G401.6 (cell line): Measurements from ENCODE around the gene POLR2A.
"Not testable (repeated sequence)": the region's sequence is repeated elsewhere in the genome, so short reads cannot be mapped to it uniquely, and the experiment has no call there.

Experiments used
- FAIRE-seq: peaks from 2 replicates; lab custom pipeline; 2012; peaks lifted over from hg19 to GRCh38; lab: Jason Lieb, UNC

POLR2A gene

DNA sequence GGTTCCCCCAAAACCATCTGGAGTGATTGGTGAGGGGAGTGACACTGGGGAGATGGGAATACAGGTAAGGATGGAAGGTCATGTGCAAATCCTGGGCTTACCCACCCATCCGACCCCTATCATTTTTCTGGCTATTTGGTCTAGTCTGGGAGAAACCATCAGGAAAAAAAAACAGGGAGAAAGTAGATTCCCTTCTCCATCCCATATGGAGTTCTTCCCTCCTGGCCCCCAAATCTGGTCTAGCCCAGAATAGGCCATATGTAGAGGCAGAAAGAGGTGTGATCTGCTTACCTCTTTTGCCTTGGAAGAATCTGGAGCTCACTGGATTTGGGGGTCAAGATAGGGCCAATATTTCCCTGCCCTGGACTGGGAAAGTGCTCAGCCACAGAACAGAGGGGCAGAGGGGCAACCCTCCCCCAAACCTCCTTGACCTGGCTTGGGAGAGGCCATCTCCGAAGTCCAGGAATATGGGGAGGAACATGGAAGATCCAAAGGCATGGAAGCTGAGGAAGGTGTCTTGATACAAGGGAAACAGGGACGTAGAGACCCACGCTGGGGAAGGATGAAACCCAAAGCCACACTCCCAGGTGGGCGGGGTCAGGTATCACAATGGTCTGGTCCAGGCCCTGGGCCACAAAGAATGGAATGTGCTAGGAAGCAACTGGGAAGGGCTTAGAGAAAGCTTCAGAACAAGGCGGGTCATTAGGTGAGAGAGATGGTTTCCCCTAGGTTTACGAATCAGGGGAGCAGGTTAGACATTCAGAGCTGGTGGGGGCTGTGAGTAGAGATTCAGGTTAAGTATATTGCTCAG lies 23.1 kb upstream of the POLR2A start:
- FAIRE-seq = no peak

DNA sequence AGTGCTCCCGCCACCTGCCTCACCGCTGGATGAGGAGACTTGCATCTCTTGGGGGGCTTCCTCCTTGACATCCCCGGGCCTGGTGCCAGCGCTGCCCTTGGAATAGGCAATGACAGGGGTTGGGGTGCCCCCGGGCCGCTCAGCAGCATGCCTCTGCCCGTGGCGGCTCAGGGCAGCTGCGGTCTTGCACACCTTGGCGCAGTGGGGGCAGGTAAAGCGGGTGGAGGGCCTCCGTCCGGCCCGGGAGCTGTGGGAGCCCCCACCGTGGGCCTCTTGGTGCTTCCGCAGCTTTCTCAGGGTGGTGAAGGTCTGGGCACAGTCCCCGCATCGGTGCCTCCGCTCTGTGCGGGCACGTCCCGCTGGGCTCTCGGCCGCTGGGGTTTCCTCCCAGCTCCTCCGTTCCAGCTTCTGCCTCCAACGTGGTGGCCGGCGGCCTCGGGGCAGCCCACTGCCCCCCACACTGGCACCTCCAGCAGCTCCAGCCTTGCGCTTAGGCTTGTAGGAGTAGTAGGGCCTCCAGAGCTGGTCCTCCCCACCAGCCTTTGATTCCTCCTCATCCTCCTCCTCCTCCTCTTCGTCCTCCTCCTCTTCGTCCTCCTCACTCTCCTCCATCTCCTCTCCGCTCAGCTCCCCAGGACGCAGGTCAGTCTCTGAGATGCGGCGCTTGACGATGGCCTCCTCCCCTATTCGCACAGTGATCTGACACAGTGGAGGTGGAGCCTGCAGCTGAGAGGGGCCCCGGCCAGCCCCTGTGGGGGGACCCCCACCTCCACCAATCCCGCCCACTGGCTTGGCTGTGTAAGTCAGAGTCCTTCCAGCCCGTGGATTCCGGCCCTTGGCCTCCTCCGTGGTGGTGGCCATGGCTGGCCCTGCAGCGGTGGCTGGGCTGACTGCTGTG lies 21.4 kb upstream of the POLR2A start:
- FAIRE-seq = no peak

DNA sequence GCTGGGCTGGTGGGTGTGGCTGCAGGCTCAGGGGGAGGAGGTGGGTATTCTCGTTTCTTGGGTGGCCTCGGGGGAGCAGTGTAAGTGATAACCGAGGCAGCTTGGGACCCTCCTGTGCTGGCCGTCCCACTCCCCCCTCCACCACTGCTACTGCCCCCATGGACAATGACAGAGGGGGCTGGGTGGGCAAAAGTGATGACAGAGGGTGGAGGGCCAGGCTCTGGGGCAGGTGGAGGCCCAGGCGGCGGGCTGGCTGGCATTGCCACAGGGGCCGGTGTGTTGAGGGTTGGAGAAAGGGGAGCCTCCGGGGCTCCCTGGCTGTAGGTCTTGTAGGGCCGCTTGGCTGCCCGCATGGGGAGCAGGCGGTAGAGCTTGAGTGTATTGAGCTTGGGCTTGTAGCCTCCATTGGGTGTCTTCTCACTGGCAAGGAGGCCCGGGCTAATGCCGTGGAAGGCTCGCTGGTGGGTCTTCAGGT lies 20.8 kb upstream of the POLR2A start:
- FAIRE-seq = no peak

DNA sequence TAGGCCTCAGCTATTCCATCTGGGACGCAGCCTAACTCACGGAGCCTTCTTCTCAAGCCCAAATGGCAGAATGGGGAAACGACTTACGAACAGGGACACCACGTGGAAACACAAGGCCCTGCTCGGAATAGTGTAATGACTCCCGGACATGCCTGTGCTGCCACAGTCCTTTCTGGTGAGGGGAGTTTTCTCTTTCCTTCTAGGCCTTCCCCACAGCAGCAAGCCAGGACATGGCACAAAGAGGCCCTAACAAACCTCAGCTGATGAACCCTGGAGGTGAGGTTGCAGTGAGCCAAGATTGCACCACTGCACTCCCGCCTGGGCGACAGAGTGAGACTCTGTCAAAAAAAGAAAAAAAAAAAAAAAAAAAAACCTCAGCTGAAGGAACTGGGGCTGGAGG lies 20.1 kb upstream of the POLR2A start:
- no peak for FAIRE-seq

DNA sequence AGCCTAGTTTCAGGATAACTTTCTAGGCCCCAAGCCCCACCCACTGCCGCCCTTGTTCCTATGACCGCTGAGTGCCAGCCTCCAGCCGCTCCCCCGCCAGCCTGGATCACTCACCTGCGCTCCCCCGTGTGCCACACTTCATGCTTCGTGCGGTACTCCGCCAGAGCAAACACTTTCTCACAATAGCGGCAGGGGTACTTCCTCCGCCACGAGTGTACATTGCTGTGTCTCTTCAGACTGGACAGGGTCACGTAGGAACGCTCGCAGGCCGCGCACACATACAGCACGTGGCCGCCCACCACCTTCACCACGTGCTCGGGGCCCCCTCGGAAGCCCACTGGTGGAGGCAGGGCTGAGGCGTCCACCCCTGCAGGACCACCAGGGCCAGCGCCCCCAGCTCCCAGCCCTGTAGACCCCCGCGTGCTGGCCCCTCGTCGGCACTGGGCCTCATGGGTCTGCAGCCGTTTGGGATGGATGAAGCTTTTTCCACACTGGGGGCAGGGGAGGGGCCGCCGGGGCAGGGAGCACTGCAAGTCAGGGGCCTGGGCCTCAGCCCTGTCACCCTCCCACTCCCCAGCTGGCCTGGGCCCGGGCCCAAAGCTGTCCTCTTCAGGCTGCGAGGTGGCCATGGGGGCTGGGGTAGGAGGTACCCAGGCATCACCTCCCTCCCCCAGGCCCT lies 18.4 kb upstream of the POLR2A start:
- FAIRE-seq = no peak

DNA sequence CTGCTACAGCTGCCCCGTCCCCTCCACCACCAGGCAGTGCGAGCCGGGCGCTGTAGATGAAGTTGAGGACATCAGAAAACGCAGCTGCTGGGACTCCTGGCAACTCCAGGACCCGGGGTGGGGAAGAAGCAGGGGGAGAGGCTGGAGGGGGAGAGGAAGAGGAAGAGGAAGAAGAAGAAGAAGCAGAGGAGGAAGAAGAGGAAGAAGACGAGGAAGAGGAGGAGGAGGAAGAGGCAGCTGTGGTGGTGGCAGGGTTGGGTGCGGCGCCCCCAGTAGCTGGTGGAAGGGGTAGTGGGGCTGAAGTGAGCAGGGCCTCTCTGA lies 17.9 kb upstream of the POLR2A start:
- FAIRE-seq = no peak

DNA sequence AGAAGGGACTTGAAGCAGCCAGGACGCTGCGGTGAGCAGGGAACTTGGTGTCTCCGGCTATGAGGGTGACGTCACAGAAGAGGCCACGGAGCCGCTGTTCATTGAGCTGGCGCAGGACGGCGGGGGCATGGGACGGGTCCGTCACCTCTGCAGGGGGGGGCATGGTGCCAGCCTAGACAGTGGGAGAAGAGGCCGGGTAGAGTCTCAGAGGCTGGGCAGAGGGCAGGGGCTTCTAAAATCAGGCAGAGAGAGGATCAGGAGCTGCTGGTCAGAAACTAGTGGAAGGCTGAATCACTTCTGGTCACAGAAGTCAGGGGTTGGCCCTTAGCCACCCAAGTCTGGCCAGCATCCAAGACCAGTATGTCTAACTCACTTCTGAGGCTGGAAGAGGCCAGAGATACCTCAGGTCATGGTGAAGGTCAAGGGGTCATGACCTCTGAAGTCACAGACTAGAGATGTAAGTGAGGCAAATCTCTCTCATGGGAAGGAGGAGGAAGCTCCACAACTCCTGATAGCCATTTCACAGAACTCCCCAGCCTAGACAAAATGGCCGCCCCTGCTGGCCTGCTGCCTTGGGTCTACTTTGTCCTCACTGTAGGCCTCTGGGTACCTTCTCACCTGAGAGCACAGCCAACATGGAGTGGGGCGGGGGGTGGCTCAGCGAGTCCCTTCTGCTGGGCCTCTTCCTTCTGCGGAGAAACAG lies 17.4 kb upstream of the POLR2A start:
- no peak for FAIRE-seq

DNA sequence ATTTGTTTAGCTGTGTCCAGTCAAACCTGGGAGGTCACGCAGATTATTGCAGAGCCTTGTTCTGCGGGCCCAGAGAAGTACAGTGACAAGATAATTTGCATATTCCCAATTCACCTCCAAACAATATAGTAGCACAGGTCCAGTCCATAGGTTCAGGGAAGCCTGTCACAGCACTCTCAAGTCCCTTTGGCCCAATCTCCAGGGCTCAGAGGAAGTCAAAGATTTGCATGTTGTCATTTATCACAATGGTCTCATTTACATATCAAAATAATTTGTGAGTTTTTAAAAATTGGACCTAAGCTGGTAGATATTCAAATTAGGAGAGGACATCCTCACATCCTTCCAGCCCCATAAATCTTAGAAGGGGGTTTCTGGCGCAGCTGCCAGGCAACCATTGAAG lies 16.7 kb upstream of the POLR2A start:
- FAIRE-seq = no peak

DNA sequence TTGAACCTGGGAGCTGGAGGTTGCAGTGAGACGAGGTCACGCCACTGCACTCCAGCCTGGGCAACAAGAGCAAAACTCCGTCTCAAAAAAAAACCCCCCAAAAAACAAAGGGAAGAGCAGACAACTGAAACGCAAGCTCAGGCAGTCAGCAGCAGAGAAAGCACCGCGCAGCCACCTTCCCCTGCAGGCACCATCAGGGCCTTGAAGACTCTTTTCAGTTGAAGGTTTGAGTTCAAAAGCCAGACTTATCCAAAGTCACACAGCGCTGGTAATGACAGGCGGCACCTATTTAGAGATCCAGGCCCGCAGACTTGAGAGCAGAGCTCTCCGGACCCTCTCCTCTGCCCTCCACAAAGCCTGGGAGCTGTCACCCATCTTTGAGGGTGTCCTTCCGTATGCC lies 15.9 kb upstream of the POLR2A start:
- FAIRE-seq = no peak

DNA sequence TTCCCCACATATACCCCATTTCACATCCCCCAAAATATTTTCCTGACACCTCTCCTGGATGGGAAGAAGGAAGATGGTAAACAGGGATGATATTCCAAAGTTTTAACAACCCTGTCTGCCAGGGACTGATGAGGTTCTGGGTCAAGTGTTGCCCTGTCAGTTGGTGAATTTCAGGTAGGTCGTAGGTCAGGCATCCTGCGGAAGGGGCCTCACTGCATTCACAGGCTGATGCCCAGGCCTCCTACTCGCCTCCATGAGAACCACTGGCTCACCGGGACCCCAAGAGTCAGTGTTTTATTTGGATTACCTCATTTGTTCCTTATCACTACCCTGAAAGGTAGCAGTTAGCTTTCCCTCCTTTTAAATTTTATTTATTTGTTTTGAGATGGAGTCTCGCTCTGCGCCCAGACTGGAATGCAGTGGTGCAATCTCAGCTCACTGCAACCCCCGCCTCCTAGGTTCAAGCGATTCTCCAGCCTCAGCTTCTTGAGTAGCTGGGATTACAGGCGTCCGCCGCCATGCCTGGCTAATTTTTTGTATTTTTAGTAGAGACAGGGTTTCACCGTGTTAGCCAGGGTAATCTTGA lies 15.3 kb upstream of the POLR2A start:
- FAIRE-seq = no peak

DNA sequence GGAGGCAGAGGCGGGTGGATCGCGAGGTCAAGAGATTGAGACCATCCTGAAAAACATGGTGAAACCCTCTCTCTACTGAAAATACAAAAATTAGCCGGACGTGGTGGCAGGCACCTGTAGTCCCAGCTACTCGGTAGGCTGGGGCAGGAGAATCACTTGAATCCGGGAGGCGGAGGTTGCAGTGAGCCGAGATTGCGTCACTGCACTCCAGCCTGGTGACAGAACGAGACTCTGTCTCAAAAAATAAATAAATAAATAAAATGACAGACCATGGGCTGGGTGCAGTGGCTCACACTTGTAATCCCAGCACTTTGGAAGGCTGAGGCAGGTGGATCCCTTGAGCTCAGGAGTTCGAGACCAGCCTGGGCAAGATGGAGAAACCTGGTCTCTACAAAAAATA lies 14.3 kb upstream of the POLR2A start:
- FAIRE-seq = not testable (repeated sequence)

DNA sequence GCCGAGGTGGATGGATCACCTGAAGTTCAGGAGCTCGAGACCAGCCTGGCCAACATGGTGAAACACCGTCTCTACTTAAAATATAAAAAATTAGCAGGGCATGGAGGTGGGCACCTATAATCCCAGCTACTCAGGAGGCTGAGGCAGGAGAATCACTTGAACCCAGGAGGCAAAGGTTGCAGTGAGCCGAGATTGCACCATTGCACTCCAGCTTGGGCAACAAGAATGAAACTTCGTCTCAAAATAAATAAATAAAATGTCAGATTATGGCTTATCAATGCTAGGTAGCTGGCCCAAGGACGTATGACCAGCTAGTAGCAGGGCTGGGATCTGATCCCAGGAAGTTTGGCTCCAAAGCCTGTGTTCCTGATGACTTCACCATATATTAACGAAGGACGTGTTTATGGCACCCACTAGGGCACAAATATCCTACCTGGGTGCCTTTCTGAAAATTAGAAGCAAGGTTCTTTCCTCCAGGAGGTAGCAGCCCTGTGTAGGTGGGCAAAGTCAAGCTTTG lies 13.7 kb upstream of the POLR2A start:
- FAIRE-seq = not testable (repeated sequence)

DNA sequence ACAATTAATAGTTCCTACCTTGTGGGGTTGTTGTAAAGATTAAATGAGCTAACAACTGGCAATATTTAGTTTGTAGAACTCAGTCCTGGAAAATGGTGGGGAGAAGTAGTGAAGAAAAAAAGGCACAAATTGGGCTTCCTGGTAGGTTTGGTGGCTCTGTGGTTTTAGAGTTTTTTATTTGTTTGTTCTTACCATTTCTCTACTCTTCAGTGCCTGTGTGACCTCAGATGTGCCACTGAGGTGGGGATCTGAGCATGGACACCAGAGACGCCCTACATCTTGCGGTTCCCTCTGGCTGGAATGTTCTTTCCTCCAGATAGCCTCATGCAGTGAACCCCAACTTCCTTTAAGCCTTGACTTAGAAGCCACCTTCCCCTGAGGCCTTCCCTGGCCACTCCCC lies 12.4 kb upstream of the POLR2A start:
- FAIRE-seq = no peak

DNA sequence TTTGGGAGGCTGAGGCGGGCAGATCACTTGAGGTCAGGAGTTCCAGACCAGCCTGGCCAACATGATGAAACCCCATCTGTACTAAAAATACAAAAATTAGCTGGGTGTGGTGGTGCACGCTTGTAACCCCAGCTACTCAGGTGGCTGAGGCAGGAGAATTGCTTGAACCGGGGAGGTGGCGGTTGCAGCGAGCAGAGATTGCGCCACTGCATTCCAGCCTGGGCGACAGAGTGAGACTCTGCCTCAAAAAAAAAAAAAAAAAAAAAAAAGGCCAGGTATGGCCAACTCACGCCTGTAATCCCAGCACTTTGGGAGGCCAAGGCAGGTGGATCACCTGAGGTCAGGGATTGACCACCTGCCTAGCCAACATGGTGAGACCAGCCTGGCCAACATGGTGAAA lies 9.4 kb upstream of the POLR2A start:
- FAIRE-seq = not testable (repeated sequence)

DNA sequence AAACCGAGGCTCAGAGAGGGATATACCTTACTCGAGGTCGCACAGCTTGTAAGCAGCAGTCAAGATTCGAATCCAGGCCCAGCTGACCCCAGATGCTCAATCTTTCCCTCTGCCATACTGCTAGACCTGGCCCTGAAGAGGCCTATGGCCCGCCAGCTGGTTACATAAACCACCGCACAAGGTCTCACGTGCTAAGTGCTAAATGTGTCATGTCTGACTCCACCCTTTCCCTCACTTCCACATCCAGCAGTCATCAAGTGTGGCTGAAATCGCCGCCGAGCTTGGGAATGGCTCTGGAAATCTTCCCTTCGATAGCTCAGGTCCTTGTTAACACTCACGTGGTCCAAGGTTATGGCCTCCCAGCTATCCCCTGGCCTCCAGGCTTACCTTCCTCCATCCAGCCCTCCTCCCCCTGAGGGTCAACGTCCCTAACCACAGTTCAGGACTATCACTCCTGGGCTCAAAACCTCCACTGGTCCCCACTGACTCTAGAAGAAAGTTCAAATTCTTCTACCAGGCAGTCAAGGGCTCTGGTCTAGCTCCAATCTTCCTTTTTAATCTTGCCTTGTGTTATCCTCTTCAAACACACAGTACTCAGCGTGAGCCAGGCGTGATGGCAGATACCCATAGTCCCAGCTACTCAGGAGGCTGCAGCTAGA lies 8.3 kb upstream of the POLR2A start:
- no peak for FAIRE-seq

DNA sequence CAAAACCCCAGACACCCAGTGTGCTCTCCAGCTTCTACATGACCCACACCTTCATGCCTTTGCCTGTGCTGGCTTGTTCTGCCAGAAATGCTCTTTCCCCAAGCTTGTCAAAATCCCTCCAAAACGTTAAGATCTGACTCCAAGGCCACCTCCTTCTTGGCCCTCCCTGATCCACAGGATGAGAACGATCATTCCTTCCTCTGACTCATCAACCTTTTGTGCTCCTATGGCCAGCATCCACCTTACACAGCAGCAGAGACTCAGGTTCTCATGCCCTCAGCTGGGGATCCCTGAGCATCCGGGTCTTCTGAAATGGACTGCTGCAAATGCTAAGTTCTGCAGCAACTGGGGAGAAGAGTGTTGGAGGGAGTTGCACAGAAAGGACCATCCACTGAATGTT lies 7.7 kb upstream of the POLR2A start:
- FAIRE-seq = no peak

DNA sequence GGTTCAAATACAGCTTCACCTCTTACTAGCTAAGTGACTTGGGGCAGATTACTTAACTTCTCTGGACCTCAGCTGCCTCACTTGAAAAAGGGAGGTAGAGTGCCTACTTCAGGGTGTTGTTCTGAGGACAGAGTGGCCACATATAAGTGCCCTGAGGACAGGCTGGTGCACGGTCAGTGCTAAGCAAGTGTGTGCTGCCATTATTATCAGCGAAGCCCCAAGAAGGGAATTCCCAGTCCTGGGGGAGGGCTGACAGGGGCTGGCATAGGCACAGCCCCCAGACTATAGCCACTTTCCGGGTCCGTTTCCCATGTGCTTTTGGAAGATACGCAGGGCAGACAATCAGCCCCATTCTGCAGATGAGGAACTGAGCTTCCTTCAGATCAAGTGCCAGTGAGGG lies 7.2 kb upstream of the POLR2A start:
- FAIRE-seq = no peak

DNA sequence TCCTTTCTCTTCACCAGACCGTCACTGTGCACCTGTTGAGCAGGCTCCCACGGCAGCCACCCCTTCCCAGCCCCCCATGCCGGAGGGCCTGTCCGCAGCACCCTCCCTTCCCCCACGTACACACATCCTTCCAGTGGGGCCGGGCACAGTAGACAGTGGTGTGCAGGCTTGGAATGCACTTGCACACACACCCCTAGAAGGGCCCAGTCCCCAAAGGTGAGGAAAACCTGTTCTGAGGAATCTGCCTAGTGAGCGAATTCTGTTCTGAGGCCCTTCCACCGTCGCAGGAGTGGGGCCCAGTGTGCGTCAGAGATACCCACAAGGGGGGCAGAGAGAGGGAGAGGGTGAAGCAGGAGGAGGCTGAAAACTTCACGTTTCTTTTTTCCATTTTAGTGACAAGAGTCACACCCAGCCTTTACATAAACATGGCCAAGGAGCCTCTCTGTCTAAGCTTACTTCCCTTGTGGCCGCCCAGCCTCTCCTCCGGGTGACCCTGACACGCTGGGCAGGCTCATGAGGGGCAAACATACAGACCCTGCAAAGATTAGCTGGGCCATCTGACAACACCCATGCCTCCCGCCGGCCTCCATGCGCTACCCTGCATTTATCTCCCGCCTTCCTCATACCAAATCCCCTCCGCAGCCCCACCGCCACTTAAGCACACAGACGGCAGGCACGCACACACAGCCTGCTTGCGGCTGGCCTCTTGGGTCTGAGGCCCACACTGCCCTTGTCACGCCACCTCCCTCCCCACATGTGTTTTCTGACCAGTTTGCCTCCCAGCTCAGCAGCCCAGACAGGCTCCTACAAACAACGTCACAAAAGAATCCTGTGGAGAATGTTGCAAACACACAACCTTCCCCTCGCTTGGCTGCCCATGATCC lies 6.5 kb upstream of the POLR2A start:
- FAIRE-seq = no peak

DNA sequence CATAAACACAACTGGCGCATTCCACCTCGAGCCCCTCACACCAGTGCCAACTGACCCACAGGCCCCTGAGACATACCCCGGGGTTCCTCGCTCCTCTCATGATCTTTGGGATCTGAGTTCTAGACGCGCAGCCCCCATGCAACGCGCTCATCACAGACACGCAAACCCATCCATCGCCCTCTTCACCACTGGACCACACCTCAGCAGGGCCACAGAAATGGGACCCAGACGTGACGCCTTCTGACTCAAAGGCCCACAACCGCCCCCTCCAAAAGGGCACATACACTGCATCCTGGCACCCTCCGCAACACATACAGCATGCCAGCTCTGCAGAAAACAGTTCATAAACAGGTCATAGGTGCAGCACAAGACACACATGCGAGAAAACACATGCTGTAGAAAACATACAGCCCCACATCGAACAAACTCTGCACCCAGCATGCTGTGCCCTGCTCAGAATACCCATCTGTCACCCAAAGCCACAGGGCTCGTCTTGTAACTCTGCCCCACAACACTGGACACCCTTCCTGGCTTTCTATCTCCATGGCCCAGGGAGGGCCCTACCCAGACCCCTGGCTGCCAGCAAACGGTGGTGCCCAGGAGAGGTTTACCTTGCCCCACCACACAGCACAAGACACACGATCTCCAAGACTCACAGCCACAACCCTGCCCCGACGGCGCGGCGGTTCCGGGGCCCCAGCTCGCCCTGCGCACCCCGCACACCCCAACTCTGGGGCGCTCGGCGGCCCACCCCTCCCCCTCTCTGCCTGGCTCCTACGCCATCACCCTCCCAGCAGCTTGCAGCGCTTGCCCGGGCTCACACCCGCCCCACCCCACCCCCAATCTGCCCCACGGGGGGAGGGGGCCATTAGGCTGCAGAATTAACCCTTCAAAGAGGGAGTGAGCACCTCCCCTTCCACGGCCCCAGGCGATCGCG lies 5.6 kb upstream of the POLR2A start:
- no peak for FAIRE-seq
